ENCODE measurements around the gene ERAL1.
A peak's percentile ranks its signal among the peaks of the same experiment; 100 is the strongest.
"Not testable (repeated sequence)": the region's sequence is repeated elsewhere in the genome, so short reads cannot be mapped to it uniquely, and the experiment has no call there.

The ERAL1 gene

DNA sequence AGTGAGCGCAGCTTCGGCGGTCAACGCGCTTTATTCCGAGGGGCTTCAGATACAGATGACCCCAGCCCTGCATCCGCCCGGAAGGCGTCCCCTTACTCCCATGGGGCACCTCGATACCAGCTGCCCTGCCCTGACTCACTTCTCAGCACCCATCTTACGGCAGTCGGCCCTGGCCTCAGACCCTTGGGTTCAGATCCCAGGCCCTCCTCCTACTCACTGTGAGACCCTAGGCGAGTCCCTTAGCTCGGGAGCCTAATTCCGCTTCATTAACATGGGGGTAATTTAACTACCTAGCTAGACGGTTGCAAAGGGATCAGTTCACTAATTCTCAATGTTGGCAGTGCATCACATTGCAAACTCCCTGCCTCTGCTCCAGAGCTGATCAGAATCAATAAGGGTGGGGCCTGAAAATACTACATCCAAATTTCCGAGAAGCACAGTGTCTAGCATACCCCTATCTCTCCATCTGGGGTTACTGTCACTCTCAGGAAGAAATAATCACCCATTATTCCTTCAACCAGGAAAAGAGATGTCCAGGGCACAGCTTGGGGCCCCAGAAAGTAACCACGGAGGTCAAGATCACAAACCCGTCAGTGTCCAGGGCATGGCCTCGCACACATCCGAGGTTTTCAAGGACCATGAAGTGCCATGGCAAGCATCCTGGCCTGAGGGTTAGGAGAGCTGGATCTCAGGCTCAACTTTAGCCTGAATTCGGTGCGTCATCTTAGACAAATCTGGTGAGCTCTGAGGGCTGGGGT lies 43.1 kb downstream of the ERAL1 start:
- TF ChIP-seq, protein P1, sequence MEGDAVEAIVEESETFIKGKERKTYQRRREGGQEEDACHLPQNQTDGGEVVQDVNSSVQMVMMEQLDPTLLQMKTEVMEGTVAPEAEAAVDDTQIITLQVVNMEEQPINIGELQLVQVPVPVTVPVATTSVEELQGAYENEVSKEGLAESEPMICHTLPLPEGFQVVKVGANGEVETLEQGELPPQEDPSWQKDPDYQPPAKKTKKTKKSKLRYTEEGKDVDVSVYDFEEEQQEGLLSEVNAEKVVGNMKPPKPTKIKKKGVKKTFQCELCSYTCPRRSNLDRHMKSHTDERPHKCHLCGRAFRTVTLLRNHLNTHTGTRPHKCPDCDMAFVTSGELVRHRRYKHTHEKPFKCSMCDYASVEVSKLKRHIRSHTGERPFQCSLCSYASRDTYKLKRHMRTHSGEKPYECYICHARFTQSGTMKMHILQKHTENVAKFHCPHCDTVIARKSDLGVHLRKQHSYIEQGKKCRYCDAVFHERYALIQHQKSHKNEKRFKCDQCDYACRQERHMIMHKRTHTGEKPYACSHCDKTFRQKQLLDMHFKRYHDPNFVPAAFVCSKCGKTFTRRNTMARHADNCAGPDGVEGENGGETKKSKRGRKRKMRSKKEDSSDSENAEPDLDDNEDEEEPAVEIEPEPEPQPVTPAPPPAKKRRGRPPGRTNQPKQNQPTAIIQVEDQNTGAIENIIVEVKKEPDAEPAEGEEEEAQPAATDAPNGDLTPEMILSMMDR (IDR thresholded peaks at IDR 0.05; ENCODE audit: extremely low read depth, missing control alignments): no peak
- no peak for DNase-seq (ENCODE audit: low spot score)

DNA sequence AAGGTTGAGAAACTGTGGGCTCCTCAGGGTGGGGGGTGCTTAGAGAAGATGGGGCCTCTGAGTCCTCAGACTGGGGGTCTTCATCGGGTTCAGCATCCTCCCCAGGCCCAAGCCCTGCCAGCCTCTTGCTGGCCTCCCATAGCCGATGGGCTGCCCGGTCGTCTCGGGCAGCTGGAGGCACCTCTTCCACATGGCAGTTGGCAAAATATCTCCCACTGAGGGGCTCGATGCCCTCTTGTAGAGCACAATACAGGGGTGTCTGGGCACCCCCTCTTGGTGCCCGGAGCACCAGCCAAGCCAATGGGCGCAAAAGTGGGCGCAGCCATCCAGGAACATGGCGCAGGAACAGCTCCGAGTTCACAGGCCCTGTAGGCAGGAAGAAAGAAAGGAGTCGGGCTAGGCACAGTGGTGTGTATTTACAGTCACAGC lies 43.7 kb downstream of the ERAL1 start:
- TF ChIP-seq, protein P1 (IDR thresholded peaks at IDR 0.05; ENCODE audit: extremely low read depth, missing control alignments): no peak

DNA sequence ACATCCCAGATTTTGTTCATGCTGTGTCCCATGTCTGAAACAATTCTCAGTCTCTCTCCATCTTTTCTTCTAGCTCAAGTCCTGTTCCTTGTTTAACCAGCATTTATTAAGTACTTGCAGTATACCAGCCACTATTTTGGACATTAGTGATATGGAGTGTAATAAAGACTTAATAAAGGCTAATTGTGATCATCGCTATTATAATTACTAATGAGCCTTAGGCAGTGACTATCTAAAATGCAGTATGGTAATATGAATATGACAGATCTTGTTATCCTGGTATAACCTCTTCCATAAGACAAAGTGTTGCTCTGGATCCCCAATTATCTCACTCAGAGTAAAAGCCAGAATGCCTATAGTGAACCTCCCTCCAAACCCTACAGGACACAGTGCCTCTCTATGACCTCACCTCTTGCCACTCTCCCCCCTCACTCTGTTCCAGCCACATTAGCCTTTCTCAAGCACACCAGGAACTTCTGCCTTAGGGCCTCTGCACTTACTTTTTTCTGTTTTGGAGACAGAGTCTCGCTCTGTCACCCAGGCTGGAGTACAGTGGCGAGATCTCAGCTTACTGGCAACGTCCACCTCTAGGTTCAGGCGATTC lies 44.5 kb downstream of the ERAL1 start:
- TF ChIP-seq, protein P1 (IDR thresholded peaks at IDR 0.05; ENCODE audit: extremely low read depth, missing control alignments): no peak
- DNase-seq (ENCODE audit: low spot score): no peak

More for the DNA sequence above, 43.7 kb downstream of the ERAL1 start:
- DNase-seq (ENCODE audit: low spot score): no peak

DNA sequence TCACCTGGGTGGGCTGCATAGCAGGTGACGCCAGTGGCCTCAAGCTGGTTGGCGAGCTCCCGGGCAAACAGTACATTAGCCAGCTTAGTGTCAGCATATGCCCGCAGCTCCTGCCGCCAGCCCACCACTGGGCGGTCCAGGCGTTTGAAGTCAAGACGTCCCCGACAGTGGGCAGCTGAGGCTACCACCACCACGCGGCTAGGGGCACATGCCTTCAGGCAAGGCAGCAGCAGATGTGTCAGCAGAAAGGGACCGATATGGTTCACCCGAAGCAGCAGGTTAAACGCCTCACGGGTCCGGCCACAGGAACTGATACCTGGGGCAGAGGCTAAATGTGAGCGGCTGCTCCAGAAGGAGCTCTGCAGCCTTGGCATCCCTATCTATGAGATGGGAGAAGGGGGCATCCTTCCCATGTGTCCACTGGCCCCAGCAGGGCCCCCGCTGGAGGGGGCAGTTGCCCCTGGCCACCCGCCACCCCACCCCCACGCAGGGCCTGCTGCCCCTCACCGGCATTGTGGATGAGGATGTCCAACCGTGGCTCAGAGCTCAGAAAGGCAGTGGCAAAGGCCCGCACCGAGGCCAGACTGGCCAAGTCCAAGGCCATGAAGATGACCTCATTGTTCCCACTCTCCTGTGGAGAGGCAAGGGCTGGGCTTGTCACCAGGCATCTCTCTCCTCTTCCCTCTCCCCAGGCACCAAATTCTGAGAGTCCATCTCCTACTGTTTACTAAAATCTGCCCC lies 46.3 kb downstream of the ERAL1 start:
- TF ChIP-seq, protein P1 (IDR thresholded peaks at IDR 0.05; ENCODE audit: extremely low read depth, missing control alignments): no peak
- peak; percentile 36 for DNase-seq (ENCODE audit: low spot score)

DNA sequence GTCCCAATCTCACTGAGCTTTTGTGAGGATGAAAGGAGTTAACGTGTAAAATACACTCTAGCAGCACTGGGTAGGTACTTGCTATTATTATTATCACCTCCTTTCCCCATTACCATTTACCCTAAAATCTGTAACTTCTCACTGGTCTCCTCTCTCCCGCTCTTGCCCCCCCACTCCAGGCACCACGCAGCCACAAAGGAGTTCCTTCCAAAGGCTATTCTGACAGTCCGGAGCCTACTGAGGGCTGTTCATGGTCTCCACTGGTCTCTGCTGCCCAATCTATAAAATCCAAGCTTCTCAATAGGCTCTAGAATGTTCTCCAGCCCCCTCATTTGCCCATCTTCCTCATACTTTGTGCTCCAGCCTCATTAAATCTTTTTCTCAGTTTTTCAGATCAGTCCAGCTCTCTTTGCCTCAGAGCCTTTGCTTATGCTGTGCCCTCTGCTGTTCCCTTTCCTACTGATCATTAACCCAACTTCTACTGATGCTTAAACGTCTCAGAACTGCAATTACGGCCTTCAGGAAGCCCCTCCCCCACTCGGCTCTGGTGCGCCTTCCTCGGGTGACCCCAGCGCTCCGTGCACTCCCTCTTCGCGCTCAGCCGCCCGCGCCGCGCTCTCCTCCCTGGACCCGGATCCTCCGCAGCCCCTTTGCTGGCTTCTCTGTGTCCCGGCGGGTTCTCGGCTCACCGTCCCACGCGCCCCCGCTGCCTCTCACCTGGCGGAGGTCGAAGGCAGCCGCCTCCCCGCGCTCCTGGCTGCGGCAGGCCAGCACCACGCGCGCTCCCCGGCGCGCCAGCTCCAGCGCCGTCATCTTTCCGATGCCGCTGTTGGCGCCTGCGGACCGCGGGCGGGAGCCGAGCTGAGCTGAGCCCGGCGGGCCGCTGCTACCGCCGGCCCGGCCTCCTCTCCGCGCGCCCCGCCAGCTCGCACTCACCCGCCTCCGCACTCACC lies 47.3 kb downstream of the ERAL1 start:
- DNase-seq (ENCODE audit: low spot score): peak; percentile 69
- TF ChIP-seq, protein P1 (IDR thresholded peaks at IDR 0.05; ENCODE audit: extremely low read depth, missing control alignments): no peak

DNA sequence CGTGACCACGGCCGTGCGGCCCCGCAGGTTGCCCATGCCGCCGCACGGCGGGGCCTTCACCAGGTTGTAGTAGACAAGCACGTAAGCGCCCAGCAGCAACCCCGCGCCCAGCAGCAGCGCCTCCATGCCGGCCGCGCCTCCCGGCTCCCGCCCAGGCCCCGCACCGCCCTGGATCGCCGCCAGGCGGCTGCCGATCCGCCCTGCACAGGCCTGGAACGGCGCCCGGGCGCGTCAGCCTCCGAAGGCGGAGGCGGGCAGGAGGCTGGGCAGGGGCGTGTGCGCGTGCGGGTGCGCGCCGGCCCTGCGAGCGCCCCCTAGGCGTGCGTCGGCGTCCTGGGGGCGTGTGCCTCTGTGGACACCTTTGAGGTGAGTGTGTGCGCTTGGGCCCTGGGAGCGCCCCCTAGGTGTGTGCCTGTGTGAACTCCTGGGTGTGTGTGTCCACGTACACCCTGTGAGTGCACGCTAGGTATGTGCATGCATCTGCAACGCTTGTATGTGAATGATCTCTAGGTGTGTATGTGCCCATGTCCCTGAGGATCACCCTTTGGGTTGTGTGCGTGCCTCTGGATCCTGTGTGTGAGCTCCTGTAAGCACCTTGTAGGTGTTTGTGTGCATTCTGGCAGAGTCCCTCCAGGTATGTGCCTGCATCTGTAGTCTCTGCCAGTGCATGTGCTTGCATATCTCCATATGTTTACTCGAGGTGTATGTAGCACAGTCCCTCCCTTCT lies 48.2 kb downstream of the ERAL1 start, which contains the start of gene DHRS13:
Gene DHRS13 (minus strand): TSS at position 261 of the 727 bp plus-strand sequence. CDS start 135 bp downstream, at position 126.
- DNase-seq (ENCODE audit: low spot score): peak; percentile 97
- TF ChIP-seq, protein P1 (IDR thresholded peaks at IDR 0.05; ENCODE audit: extremely low read depth, missing control alignments): peak; percentile 85

DNA sequence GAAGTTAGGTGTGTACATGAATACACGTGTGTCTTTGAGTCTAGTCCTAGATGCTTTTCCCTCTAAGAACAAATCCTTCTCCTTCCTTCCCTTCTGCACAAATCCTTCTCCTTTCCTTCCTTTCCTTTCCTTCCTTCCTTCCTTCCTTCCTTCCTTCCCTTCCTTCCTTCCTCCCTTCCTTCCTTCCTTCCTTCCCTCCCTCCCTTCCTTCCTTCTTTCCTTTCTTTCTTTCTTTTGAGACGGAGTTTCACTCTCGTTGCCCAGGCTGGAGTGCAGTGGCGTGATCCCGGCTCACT lies 48.7 kb downstream of the ERAL1 start:
- DNase-seq (ENCODE audit: low spot score): not testable (repeated sequence)

Measured in GM20000 (cell line).